ENCODE data around the gene NAE1.

DNA sequence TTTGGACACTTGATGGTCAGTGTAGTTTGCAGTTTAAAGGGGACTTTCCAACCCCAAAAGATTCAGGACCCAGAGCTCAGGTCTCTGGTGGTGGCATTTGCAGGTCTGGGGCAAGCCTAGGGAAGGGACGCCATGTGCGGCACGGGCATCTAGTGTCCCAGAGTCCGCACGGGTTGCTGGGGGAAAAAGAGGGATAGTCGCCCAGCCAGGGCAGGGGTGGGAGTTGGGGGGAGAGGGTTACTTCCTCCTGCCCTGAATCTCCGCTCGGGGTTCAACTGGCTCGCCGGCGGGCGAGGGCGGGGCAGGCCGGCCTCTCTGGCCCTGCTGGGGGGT lies 13.2 kb upstream of the NAE1 start:
- TF ChIP-seq, protein P1, sequence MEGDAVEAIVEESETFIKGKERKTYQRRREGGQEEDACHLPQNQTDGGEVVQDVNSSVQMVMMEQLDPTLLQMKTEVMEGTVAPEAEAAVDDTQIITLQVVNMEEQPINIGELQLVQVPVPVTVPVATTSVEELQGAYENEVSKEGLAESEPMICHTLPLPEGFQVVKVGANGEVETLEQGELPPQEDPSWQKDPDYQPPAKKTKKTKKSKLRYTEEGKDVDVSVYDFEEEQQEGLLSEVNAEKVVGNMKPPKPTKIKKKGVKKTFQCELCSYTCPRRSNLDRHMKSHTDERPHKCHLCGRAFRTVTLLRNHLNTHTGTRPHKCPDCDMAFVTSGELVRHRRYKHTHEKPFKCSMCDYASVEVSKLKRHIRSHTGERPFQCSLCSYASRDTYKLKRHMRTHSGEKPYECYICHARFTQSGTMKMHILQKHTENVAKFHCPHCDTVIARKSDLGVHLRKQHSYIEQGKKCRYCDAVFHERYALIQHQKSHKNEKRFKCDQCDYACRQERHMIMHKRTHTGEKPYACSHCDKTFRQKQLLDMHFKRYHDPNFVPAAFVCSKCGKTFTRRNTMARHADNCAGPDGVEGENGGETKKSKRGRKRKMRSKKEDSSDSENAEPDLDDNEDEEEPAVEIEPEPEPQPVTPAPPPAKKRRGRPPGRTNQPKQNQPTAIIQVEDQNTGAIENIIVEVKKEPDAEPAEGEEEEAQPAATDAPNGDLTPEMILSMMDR (conservative IDR thresholded peaks at IDR 0.05), result no peak
- no peak for TF ChIP-seq ZFX (IDR thresholded peaks at IDR 0.05)

Measured in C4-2B (cell line).